GM23338 (cell line): ENCODE data around the gene PAGE3.

Experiments
- CREB1 ChIP-seq: fragments of 250-450 bp; sonication (Bioruptor Pico); IDR thresholded peaks from 2 replicates; pipeline ENCODE4 v1.5.0; 2020; ENCODE audit warnings: low read depth, mild to moderate bottlenecking, moderate library complexity
- EZH2 ChIP-seq: fragments of 200-600 bp; sonication (generic); IDR thresholded peaks from one replicate; pipeline ENCODE4 v1.8.0; 2017; ENCODE audit warnings: antibody characterized with exemption, mild to moderate bottlenecking, low read depth; ENCODE audit not compliant: unreplicated experiment
- EZH2phosphoT487 ChIP-seq: fragments of 200-600 bp; sonication (generic); IDR thresholded peaks from one replicate; pipeline ENCODE4 v1.8.1; 2018; ENCODE audit warnings: antibody characterized with exemption; ENCODE audit not compliant: unreplicated experiment
- TF ChIP-seq, protein P1 (sequence below), 2 experiments: fragments of 200-600 bp in 1 of 2; sonication (generic) in 1 of 2; conservative IDR thresholded peaks; 2 replicates each; pipeline versions ENCODE4 v1.5.1 to v1.6.1; 2016 to 2017; ENCODE audit warnings: antibody characterized with exemption in 2 of 2, low read depth in 2 of 2, mild to moderate bottlenecking in 2 of 2, moderate library complexity in 1 of 2
- TF ChIP-seq, protein P2 (sequence below): IDR thresholded peaks from one replicate; pipeline ENCODE4 v1.6.1; 2018; ENCODE audit warnings: antibody characterized with exemption; ENCODE audit not compliant: unreplicated experiment

DNA sequence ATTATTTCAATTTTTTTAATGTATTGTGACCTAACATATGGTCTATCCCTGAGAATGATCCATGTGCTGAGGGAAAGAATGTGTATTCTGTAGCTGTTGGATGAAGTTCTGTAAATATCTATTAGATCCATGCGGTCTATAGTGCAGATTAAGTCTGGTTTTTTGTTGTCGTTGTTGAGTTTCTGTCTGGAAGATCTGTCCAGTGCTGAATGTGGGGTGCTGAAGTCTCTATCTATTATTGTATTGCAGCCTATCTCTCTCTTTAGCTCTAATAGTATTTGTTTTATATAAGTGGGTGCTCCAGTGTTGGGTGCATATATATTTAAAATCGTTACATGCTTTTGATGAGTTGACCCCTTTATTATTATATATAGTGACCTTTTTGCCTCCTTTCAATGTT is 26.2 kb upstream of the PAGE3 start:
- TF ChIP-seq, protein P1, sequence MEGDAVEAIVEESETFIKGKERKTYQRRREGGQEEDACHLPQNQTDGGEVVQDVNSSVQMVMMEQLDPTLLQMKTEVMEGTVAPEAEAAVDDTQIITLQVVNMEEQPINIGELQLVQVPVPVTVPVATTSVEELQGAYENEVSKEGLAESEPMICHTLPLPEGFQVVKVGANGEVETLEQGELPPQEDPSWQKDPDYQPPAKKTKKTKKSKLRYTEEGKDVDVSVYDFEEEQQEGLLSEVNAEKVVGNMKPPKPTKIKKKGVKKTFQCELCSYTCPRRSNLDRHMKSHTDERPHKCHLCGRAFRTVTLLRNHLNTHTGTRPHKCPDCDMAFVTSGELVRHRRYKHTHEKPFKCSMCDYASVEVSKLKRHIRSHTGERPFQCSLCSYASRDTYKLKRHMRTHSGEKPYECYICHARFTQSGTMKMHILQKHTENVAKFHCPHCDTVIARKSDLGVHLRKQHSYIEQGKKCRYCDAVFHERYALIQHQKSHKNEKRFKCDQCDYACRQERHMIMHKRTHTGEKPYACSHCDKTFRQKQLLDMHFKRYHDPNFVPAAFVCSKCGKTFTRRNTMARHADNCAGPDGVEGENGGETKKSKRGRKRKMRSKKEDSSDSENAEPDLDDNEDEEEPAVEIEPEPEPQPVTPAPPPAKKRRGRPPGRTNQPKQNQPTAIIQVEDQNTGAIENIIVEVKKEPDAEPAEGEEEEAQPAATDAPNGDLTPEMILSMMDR (conservative IDR thresholded peaks at IDR 0.05; ENCODE audit: low read depth in 2 of 2): no peak
- TF ChIP-seq, protein P2, sequence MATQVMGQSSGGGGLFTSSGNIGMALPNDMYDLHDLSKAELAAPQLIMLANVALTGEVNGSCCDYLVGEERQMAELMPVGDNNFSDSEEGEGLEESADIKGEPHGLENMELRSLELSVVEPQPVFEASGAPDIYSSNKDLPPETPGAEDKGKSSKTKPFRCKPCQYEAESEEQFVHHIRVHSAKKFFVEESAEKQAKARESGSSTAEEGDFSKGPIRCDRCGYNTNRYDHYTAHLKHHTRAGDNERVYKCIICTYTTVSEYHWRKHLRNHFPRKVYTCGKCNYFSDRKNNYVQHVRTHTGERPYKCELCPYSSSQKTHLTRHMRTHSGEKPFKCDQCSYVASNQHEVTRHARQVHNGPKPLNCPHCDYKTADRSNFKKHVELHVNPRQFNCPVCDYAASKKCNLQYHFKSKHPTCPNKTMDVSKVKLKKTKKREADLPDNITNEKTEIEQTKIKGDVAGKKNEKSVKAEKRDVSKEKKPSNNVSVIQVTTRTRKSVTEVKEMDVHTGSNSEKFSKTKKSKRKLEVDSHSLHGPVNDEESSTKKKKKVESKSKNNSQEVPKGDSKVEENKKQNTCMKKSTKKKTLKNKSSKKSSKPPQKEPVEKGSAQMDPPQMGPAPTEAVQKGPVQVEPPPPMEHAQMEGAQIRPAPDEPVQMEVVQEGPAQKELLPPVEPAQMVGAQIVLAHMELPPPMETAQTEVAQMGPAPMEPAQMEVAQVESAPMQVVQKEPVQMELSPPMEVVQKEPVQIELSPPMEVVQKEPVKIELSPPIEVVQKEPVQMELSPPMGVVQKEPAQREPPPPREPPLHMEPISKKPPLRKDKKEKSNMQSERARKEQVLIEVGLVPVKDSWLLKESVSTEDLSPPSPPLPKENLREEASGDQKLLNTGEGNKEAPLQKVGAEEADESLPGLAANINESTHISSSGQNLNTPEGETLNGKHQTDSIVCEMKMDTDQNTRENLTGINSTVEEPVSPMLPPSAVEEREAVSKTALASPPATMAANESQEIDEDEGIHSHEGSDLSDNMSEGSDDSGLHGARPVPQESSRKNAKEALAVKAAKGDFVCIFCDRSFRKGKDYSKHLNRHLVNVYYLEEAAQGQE: no peak
- TF ChIP-seq CREB1 (CRISPR knock-in tag) (no peak), EZH2 (no peak), EZH2phosphoT487 (no peak)
